C4-2B (cell line): Measurements from ENCODE around the gene DNAH14.

Experiments used
- CTCF ChIP-seq: fragments of 450-650 bp; conservative IDR thresholded peaks from 2 replicates; pipeline ENCODE4 v1.5.1; 2017; ENCODE audit warnings: mild to moderate bottlenecking
- ZFX ChIP-seq: fragments of 450-650 bp; IDR thresholded peaks from 2 replicates; pipeline ENCODE4 v1.6.1; 2017

DNA sequence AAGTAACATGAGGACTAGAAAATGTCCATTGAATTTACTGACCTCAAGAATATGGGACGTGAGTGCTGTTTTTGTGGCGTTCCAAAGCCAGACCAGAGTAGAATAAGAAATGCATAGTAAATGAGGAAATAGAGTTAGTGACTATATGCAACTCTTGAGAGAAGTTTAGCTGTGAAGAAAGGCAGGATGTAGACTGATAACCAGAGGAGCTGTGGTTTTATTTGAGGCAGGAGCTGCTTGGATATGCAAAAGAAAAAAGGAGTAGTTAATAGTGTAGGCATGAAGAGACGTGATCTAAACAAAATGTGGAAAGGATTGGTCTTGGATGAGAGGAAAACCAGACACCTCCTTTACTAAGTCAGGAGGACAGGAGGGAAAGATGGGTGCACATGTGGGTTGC is 28.2 kb downstream of the DNAH14 start:
- TF ChIP-seq CTCF (no peak), ZFX (no peak)
